ENCODE data around the gene NAALADL2. TPM values are rescaled to one million over a fixed set of nuclear protein-coding genes. Genes with fewer than 3 reads are reported as not detected.

Gene NAALADL2
- total RNA-seq, 1 experiment from 2014 or later, result 2.7 TPM

DNA sequence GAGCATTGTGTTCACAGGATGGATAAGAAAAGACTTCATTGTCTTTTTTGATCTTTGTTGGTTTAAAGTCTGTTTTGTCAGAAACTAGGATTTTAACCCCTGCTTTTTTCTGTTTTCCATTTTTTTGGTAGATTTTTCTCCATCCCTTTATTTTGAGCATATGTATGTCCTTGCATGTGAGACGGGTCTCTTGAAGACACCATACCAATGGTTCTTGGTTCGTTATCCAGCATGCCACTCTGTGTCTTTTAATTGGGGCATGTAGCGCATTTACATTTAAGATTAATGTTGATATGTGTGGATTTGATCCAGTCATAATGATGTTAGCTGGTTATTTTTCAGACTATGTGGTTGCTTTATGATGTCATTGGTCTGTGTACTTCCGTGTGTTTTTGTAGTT is 687.0 kb downstream of the NAALADL2 start:
- CTCF ChIA-PET, result no interaction called here
- BruUV-seq (replicated peaks), result no TSS peak

DNA sequence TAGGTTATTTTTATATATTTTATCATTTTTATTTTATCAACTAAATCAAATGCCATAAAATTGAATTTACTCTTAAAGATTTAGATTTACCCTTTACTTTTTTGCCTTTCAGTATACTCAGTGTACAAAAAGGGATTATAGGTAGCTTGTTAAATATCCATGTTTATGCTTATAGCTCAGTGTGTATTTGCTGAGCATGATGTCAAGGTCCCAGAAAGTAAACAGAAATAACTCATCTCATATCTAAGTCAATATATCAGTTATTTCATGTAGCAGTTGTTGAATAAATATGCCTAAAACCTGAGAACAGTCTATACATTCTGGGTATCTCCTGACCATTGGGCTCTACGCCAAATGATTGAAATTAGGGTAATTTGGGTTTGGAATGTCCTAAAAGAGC is 693.8 kb downstream of the NAALADL2 start:
- no TSS peak for BruUV-seq (replicated peaks)
- ChIA-PET POLR2A (no interaction called here), CTCF (no interaction called here)

More for the DNA sequence above, 687.0 kb downstream of the NAALADL2 start:
- in situ Hi-C loops (cut with HindIII; ENCODE audit: low pct_unique_long_range_greater_than_20kb, low sequenced_read_pairs), result no loop called here
- DNase-seq (ENCODE audit: low read depth, low spot score), result no peak
- Histone ChIP-seq H3K4me1 (ENCODE audit: control insufficient read depth, insufficient read depth, low read length) (no peaks in the 10 kb centered on the region), H3K4me3 (ENCODE audit: low read depth in 2 of 2, low read length in 2 of 2) (no peak overlapping the region), H3K9me3 (ENCODE audit: control insufficient read depth, insufficient read depth, low read depth, low read length) (no peaks in the 10 kb centered on the region), H3K27me3 (ENCODE audit: control insufficient read depth, insufficient read depth, low read length) (no peaks in the 10 kb centered on the region), H3K36me3 (ENCODE audit: control insufficient read depth, insufficient read depth, low read length) (no peaks in the 10 kb centered on the region), H3K27ac (ENCODE audit: low read length) (no peak overlapping the region)
- no peak for ATAC-seq
- intact Hi-C loops (cut with micrococcal nuclease; ENCODE audit: unreplicated experiment), result no loop called here
- POLR2A ChIA-PET, result no interaction called here
- TF ChIP-seq SIN3A (IDR thresholded peaks at IDR 0.05; ENCODE audit: borderline replicate concordance, insufficient read depth, low read depth, low read length) (no peak), TCF7L2 (IDR thresholded peaks at IDR 0.05; ENCODE audit: low read depth, low read length) (no peak), POLR2AphosphoS5 (IDR thresholded peaks at IDR 0.05; ENCODE audit: low read depth, low read length) (no peak), CTCF (IDR thresholded peaks at IDR 0.05) (no peak)
- TF ChIP-seq, protein P1, sequence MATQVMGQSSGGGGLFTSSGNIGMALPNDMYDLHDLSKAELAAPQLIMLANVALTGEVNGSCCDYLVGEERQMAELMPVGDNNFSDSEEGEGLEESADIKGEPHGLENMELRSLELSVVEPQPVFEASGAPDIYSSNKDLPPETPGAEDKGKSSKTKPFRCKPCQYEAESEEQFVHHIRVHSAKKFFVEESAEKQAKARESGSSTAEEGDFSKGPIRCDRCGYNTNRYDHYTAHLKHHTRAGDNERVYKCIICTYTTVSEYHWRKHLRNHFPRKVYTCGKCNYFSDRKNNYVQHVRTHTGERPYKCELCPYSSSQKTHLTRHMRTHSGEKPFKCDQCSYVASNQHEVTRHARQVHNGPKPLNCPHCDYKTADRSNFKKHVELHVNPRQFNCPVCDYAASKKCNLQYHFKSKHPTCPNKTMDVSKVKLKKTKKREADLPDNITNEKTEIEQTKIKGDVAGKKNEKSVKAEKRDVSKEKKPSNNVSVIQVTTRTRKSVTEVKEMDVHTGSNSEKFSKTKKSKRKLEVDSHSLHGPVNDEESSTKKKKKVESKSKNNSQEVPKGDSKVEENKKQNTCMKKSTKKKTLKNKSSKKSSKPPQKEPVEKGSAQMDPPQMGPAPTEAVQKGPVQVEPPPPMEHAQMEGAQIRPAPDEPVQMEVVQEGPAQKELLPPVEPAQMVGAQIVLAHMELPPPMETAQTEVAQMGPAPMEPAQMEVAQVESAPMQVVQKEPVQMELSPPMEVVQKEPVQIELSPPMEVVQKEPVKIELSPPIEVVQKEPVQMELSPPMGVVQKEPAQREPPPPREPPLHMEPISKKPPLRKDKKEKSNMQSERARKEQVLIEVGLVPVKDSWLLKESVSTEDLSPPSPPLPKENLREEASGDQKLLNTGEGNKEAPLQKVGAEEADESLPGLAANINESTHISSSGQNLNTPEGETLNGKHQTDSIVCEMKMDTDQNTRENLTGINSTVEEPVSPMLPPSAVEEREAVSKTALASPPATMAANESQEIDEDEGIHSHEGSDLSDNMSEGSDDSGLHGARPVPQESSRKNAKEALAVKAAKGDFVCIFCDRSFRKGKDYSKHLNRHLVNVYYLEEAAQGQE (IDR thresholded peaks at IDR 0.05; ENCODE audit: insufficient read depth in 1 of 2, low read depth in 2 of 2, low read length in 1 of 2), result no peak

More for the DNA sequence above, 693.8 kb downstream of the NAALADL2 start:
- TF ChIP-seq, protein P1 (IDR thresholded peaks at IDR 0.05; ENCODE audit: insufficient read depth in 1 of 2, low read depth in 2 of 2, low read length in 1 of 2), result no peak
- TF ChIP-seq CTCF (IDR thresholded peaks at IDR 0.05), result no peak
- no peak for TF ChIP-seq POLR2AphosphoS5 (IDR thresholded peaks at IDR 0.05; ENCODE audit: low read depth, low read length)
- TF ChIP-seq SIN3A (IDR thresholded peaks at IDR 0.05; ENCODE audit: borderline replicate concordance, insufficient read depth, low read depth, low read length), result no peak
- TF ChIP-seq TCF7L2 (IDR thresholded peaks at IDR 0.05; ENCODE audit: low read depth, low read length), result no peak
- in situ Hi-C loops (cut with HindIII; ENCODE audit: low pct_unique_long_range_greater_than_20kb, low sequenced_read_pairs), result no loop called here
- Histone ChIP-seq H3K27me3 (ENCODE audit: control insufficient read depth, insufficient read depth, low read length) (no peaks in the 10 kb centered on the region), H3K4me1 (ENCODE audit: control insufficient read depth, insufficient read depth, low read length) (no peaks in the 10 kb centered on the region), H3K36me3 (ENCODE audit: control insufficient read depth, insufficient read depth, low read length) (no peaks in the 10 kb centered on the region), H3K9me3 (ENCODE audit: control insufficient read depth, insufficient read depth, low read depth, low read length) (no peaks in the 10 kb centered on the region), H3K4me3 (ENCODE audit: low read depth in 2 of 2, low read length in 2 of 2) (no peak overlapping the region), H3K27ac (ENCODE audit: low read length) (no peak overlapping the region)
- DNase-seq (ENCODE audit: low read depth, low spot score) (no peak), ATAC-seq (no peak)
- intact Hi-C loops (cut with micrococcal nuclease; ENCODE audit: unreplicated experiment), result no loop called here
